DOHH2 (cell line): ENCODE results near the gene MAN1B1.

Experiments
- EZH2phosphoT487 ChIP-seq: fragments of 200-600 bp; sonication (generic); IDR thresholded peaks from 2 replicates; pipeline ENCODE4 v1.6.1; 2017; ENCODE audit warnings: borderline replicate concordance, mild to moderate bottlenecking, antibody characterized with exemption, low read length, moderate library complexity, mixed read lengths
- TF ChIP-seq, protein P1 (sequence below): fragments of 200-600 bp; sonication (generic); IDR thresholded peaks from one replicate; pipeline ENCODE4 v1.5.1; 2014; ENCODE audit warnings: antibody characterized with exemption, mild to moderate bottlenecking, low read depth, low read length; ENCODE audit not compliant: poor library complexity, severe bottlenecking

DNA sequence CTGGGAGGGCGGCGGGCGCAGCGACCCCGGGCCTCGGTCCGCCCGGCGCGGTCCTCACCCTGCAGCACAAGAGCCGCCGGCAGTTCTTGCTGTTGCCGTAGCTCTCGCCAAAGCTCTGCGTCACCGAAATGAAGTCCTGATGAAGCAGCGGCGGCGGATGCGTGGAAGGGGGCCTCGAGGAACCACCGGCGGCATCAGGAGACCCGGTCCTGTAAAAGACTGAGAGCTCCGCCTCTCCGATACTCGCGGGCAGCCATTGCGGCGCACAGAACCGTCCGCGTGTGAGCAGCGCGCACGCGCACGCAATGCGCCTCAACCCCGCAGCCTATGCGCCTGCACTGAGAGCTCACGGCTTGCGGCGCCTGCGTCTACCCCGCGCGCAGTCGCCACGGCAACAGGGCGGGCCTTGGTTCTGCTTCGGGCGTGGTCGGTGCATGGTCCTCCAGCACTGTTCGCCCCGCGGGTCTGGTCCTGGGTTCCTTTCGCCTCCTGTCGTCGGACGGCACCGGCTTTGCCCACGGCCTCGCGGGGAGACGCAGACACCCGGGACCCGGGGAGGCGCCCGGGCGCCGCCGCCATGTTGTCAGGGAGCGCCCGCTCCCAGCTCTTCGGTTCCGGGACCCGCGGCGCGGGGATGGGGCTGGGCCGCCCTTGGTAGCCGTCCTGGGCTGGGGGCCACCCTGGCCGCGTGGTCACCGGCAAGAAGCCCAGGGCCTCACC lies 42.8 kb downstream of the MAN1B1 start:
- TF ChIP-seq, protein P1, sequence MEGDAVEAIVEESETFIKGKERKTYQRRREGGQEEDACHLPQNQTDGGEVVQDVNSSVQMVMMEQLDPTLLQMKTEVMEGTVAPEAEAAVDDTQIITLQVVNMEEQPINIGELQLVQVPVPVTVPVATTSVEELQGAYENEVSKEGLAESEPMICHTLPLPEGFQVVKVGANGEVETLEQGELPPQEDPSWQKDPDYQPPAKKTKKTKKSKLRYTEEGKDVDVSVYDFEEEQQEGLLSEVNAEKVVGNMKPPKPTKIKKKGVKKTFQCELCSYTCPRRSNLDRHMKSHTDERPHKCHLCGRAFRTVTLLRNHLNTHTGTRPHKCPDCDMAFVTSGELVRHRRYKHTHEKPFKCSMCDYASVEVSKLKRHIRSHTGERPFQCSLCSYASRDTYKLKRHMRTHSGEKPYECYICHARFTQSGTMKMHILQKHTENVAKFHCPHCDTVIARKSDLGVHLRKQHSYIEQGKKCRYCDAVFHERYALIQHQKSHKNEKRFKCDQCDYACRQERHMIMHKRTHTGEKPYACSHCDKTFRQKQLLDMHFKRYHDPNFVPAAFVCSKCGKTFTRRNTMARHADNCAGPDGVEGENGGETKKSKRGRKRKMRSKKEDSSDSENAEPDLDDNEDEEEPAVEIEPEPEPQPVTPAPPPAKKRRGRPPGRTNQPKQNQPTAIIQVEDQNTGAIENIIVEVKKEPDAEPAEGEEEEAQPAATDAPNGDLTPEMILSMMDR = no peak
- no peak for TF ChIP-seq EZH2phosphoT487
